ENCODE measurements around the gene MBL2. TPM values are rescaled to one million over a fixed set of nuclear protein-coding genes. Genes with fewer than 3 reads are reported as not detected.

The MBL2 gene
- total and polyA plus RNA-seq, 10 of the 15 experiments (the other 5 are each of a cell fraction or from before 2014, with no cell fraction given), result not detected

GRCh38 chr10:52741851-52742250 lies 30.7 kb downstream of the MBL2 start:
- H4K20me1 ChIP-seq (ENCODE audit: control insufficient read depth, insufficient read depth), result no peaks in the 10 kb centered on the region
- H3K4me1 ChIP-seq (ENCODE audit: control insufficient read depth, insufficient read depth, low read length), result no peaks in the 10 kb centered on the region
- DNase-seq (ENCODE audit: low read depth, low spot score) (no peak), FAIRE-seq (no peak), ATAC-seq (no peak)
- H3K79me2 ChIP-seq (ENCODE audit: control insufficient read depth, insufficient read depth, low read length), result no peaks in the 10 kb centered on the region
- intact Hi-C loops (cut with micrococcal nuclease; ENCODE audit: unreplicated experiment) (loop anchor here (1.0 kb wide), 1 partner anchor 38 kb away; no protein-coding TSS in a partner anchor), in situ Hi-C loops (cut with MboI) (loop anchor here (5.0 kb wide), 1 partner anchor 40 kb away; no protein-coding TSS in a partner anchor)
- ChIA-PET CTCF (interaction anchor here (0.6 to 4.3 kb wide), 10 partner anchors 13 to 1393 kb away, joined by 3 to 50 read pairs (median 6); no protein-coding TSS in a partner anchor), POLR2A (no interaction called here), RAD21 (ENCODE audit: unreplicated experiment) (interaction anchor here (2.5 kb wide), 1 partner anchor 38 kb away, joined by 19 read pairs; no protein-coding TSS in a partner anchor), SMC1A (ENCODE audit: uncharacterized antibody, unreplicated experiment) (interaction anchor here (1.7 kb wide), 1 partner anchor 39 kb away, joined by 10 read pairs; no protein-coding TSS in a partner anchor)
- H3K27ac ChIP-seq (ENCODE audit: control insufficient read depth, insufficient read depth), result no peak overlapping the region
- H3K4me2 ChIP-seq (ENCODE audit: control insufficient read depth, insufficient read depth), result no peak overlapping the region
- H3K27me3 ChIP-seq (replicated peaks in 1 of 2; ENCODE audit: control insufficient read depth in 2 of 2, insufficient read depth in 2 of 2, low read length in 1 of 2), result no peaks in the 10 kb centered on the region
- H3K9me3 ChIP-seq (replicated peaks; ENCODE audit: control insufficient read depth, insufficient read depth, low read length), result no peaks in the 10 kb centered on the region
- no peaks in the 10 kb centered on the region for H3K36me3 ChIP-seq (ENCODE audit: control insufficient read depth in 2 of 2, insufficient read depth in 2 of 2, low read length in 1 of 2)
- TF ChIP-seq HCFC1 (IDR thresholded peaks at IDR 0.05; ENCODE audit: low read length) (no peak), YBX1 (IDR thresholded peaks at IDR 0.05) (no peak), CHD1 (IDR thresholded peaks at IDR 0.05; ENCODE audit: low read depth, low read length) (no peak), STAT1 (conservative IDR thresholded peaks at IDR 0.05) (no peak), ZNF384 (IDR thresholded peaks at IDR 0.05; ENCODE audit: borderline replicate concordance, low read depth, low read length) (no peak), NR2F1 (conservative IDR thresholded peaks at IDR 0.05) (no peak), E2F4 (IDR thresholded peaks at IDR 0.05; ENCODE audit: low read depth, low read length) (no peak), HSF1 (IDR thresholded peaks at IDR 0.05; ENCODE audit: low read depth, low read length) (no peak), ZBTB40 (IDR thresholded peaks at IDR 0.05; ENCODE audit: borderline replicate concordance) (no peak), EP300 (IDR thresholded peaks at IDR 0.05; ENCODE audit: borderline replicate concordance in 1 of 2, control insufficient read depth in 1 of 2, low read depth in 2 of 2, low read length in 2 of 2) (no peak), CEBPB (IDR thresholded peaks at IDR 0.05; ENCODE audit: borderline replicate concordance in 1 of 2, low read depth in 2 of 2, low read length in 2 of 2) (no peak), CBX5 (IDR thresholded peaks at IDR 0.05; ENCODE audit: low read depth) (no peak), HDAC2 (IDR thresholded peaks at IDR 0.05) (no peak), EED (IDR thresholded peaks at IDR 0.05; ENCODE audit: low read depth) (no peak), CTCF (IDR thresholded peaks at IDR 0.05 in 2 of 3, conservative IDR thresholded peaks at IDR 0.05 in 1 of 3; ENCODE audit: control insufficient read depth in 2 of 3, extremely low read depth in 1 of 3, insufficient read depth in 1 of 3, low read depth in 3 of 3, low read length in 3 of 3) (no peak), RBBP5 (conservative IDR thresholded peaks at IDR 0.05) (no peak), BACH1 (IDR thresholded peaks at IDR 0.05; ENCODE audit: borderline replicate concordance) (no peak)
- H2AFZ ChIP-seq (ENCODE audit: control insufficient read depth, low read depth, low read length), result no peak overlapping the region
- no peak overlapping the region for H3K9ac ChIP-seq (ENCODE audit: control insufficient read depth, insufficient read depth, low read length)
- 64% methylated on average over 2 of the region's 2 CpGs for WGBS (ENCODE audit: insufficient coverage, insufficient replicate concordance, low lambda C conversion rate, missing lambda C conversion rate)
- H3K4me3 ChIP-seq, result no peak overlapping the region
- BruUV-seq (replicated peaks), result no TSS peak

All from GM12878 (cell line).